Body of pancreas (tissue), 4 donors: ENCODE data around the gene AGPAT3. TPM values are rescaled to one million over a fixed set of nuclear protein-coding genes. Genes with fewer than 3 reads are reported as not detected.

Experiments used
- ATAC-seq: fragments of 150-250 bp; one replicate; pipeline ENCODE4 v1.9.1; 2016
- DNase-seq, 4 donors: peaks; one replicate each; pipeline ENCODE4 v3.0.0-alpha.2; 2019
- H3K27ac ChIP-seq, 4 donors: fragments of 200-600 bp; sonication (generic); 1 replicate in 3 of 4; 2 replicates in 1 of 4; pipeline versions ENCODE4 v1.5.1 to v1.6.1; 2016 to 2019; ENCODE audit warnings: mild to moderate bottlenecking in 1 of 4, mixed read lengths in 1 of 4, moderate library complexity in 1 of 4
- H3K27me3 ChIP-seq, 2 donors: fragments of 200-600 bp; sonication (generic); one replicate each; pipeline ENCODE4 v1.6.0; 2016; ENCODE audit warnings: mild to moderate bottlenecking in 1 of 2
- H3K36me3 ChIP-seq, 2 donors: fragments of 200-600 bp; sonication (generic); replicated peaks in 1 of 2; 2 replicates each; pipeline ENCODE4 v1.5.1; 2016; ENCODE audit warnings: low read depth in 2 of 2; ENCODE audit not compliant: insufficient read depth in 1 of 2
- H3K4me1 ChIP-seq: fragments of 200-600 bp; sonication (generic); one replicate; pipeline ENCODE4 v1.6.0; 2016
- H3K4me3 ChIP-seq, 2 donors: fragments of 200-600 bp; sonication (generic); 1 replicate in 1 of 2; 2 replicates in 1 of 2; pipeline ENCODE4 v1.5.1; 2016 to 2019
- H3K9me3 ChIP-seq, 3 donors: fragments of 200-600 bp; sonication (generic); 1 replicate in 2 of 3; 2 replicates in 1 of 3; pipeline ENCODE4 v1.5.1; 2016
- CTCF ChIP-seq, 7 experiments: fragments of 450-650 bp in 4 of 7; fragments of 200-600 bp in 3 of 7; sonication (generic) in 3 of 7; IDR thresholded peaks; one replicate each; pipeline ENCODE4 v1.5.1; 2016 to 2019; ENCODE audit warnings: antibody characterized with exemption in 7 of 7
- POLR2A ChIP-seq, 3 donors: fragments of 450-650 bp; IDR thresholded peaks; one replicate each; pipeline ENCODE4 v1.6.1; 2016; ENCODE audit warnings: antibody characterized with exemption in 3 of 3, mild to moderate bottlenecking in 2 of 3
- WGBS, 2 donors: methylation state at CpG; one replicate each; pipeline ENCODE4 v1.1.5; 2017; 5-methylcytosine and 5-hydroxymethylcytosine counted together
- intact Hi-C: fragments of 100-400 bp; cut with DNase I; formaldehyde crosslinking; loops from one replicate; pipeline ENCODE4 v1.15.1; 2023
- total RNA-seq, 2 donors: library from RNA; depleted of rRNA; stranded (reverse); fragments of >200 nt; gene quantifications; one replicate each; pipeline ENCODE4 v1.1.0, GENCODE V29; 2016

AGPAT3 gene
- total RNA-seq, 2 donors from 2014 or later = 21.8 to 39.2 TPM

DNA sequence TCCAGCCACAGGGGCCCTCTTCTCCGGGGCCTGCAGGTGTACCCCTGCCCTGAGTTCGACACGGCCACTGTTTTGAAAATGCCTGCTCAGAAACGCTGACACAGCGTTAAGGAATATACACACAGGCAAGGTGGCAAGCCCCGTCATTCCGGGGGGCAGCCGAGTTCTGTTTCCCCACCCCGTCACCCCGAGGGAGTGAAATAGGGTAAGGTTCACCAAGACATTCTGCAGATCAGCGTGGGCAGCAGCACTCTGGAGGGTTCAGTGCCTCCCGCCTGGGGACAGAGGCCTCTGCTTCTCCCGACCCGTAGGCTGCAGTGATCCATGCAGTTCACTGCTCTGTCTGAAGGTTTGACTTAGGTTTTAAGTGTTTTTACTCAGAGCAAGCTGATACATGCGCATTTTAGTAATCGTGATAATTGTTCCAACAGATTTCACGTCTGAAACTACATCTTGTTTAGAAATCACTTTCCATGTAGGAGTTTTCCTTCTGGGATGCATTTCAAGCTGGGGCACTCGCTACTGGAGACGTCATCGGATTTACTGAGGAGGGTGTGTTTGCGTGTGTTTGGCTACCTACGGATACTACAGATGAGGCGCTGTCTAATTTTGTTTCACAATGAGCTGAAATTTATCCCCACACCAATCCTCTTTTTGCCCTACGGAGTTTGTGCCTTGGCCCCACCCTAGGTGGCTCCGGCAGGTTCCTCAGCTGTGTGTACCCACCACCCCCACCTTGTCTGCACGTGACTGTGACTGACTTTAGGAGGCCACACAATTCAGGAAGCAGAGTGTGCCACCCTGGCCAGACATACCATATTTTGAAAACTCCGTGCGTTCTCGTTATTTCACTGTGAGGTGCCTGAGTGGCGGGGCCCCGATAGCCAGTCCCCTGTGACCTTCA is 63.5 kb downstream of the AGPAT3 start:
- H3K27ac ChIP-seq = no peak overlapping the region
- intact Hi-C loops = no loop called here
- DNase-seq = no peak
- WGBS, 2 donors = 91 to 93% methylated on average over 20 to 31 of the region's 31 CpGs
- H3K9me3 ChIP-seq = no peaks in the 10 kb centered on the region
- no peaks in the 10 kb centered on the region for H3K36me3 ChIP-seq
- no peak for ATAC-seq
- no peak for TF ChIP-seq CTCF (IDR thresholded peaks at IDR 0.05)
- no peak for TF ChIP-seq POLR2A (IDR thresholded peaks at IDR 0.05)
- H3K4me3 ChIP-seq = no peak overlapping the region
- H3K4me1 ChIP-seq = peaks cover 2% of the 10 kb centered on the region
- no peaks in the 10 kb centered on the region for H3K27me3 ChIP-seq

DNA sequence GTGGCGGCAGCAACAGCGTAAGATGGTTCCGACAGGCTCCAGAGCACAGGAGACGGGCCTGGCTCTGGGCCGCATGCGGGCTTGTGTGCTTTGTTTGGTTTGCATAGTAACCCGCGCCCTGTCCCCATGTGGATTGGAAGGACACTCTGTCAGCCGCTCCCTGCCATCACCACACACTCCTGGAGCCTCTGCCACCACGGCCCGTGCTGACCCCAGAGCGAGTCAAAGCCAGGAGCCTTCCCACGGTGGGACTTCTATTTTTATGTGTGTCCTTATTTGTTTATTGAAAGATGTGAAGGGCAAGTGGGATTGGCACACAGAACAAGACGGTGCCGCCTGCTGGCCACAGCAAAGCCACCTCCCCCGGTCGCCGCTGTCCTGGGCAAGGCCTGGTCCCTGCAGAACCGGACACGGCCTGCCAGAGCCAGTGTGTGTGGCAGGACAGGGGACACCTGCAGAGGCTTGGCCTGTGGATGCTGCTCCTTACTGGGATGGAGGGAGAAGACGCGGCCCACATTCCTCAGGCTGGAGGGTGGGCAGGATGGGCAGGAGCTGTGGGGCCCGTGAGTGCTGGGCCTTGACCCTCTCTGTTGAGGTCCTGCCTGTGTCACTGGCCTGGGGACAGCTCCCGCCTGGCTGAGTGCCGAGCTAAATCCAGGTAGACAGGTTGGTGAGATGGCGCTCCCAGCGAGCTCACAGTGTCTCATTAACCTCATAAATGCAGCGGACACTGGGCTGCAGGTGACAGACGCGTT is 64.4 kb downstream of the AGPAT3 start:
- no peaks in the 10 kb centered on the region for H3K4me1 ChIP-seq
- WGBS, 2 donors = 75 to 85% methylated on average over 22 to 30 of the region's 30 CpGs
- H3K9me3 ChIP-seq = no peaks in the 10 kb centered on the region
- DNase-seq = peak in 1 of 4 donors; percentile 51
- no peak overlapping the region for H3K27ac ChIP-seq
- intact Hi-C loops = no loop called here
- no peaks in the 10 kb centered on the region for H3K27me3 ChIP-seq
- H3K36me3 ChIP-seq = no peaks in the 10 kb centered on the region
- peak; percentile 21 for ATAC-seq
- no peak for TF ChIP-seq CTCF (IDR thresholded peaks at IDR 0.05)
- TF ChIP-seq POLR2A (IDR thresholded peaks at IDR 0.05) = no peak
- no peak overlapping the region for H3K4me3 ChIP-seq

DNA sequence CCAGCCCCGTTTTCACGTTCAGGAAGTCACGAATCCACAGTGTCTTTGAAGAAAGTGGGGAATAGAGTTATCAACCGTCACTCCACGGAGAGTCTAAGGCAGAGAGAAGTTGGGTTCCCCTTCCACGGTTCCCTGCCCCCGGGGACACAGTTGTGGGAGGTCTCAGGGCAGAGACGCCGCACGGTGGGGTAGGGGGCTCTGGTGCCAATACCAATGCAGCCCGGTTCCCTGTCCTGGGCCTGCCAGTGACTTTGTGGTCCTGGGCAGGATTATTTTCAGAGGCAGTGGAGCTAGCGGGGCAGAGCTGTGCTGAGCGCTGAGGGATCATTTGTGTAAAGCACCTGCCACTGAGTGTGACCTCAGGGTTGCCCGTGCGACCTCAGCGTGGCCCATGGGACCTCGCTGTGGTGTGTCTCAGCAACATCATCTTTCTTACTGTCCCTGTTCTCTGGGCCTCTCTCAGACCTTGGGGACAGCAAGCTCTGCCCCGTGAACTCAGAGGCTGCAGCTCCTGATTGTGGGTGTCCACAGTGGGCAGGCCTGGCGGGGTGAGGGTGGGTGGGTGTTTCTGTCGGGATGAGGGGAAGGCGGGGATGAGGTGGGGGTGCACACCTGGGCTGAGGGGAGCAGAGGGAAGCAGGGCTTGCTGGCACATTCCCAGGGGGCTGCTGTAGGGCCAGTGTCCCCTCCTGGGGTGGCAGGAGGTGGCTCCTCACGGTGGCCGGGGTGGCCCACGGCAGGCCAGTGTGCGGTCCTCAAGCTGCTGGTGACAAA is 65.2 kb downstream of the AGPAT3 start:
- TF ChIP-seq CTCF (IDR thresholded peaks at IDR 0.05) (no peak), POLR2A (IDR thresholded peaks at IDR 0.05) (no peak)
- H3K27ac ChIP-seq = no peak overlapping the region
- intact Hi-C loops = no loop called here
- H3K4me3 ChIP-seq = no peak overlapping the region
- no peaks in the 10 kb centered on the region for H3K36me3 ChIP-seq
- no peaks in the 10 kb centered on the region for H3K4me1 ChIP-seq
- H3K27me3 ChIP-seq = no peaks in the 10 kb centered on the region
- DNase-seq = no peak
- 83 to 86% methylated on average over 12 to 25 of the region's 25 CpGs for WGBS, 2 donors
- no peak for ATAC-seq
- H3K9me3 ChIP-seq = no peaks in the 10 kb centered on the region

DNA sequence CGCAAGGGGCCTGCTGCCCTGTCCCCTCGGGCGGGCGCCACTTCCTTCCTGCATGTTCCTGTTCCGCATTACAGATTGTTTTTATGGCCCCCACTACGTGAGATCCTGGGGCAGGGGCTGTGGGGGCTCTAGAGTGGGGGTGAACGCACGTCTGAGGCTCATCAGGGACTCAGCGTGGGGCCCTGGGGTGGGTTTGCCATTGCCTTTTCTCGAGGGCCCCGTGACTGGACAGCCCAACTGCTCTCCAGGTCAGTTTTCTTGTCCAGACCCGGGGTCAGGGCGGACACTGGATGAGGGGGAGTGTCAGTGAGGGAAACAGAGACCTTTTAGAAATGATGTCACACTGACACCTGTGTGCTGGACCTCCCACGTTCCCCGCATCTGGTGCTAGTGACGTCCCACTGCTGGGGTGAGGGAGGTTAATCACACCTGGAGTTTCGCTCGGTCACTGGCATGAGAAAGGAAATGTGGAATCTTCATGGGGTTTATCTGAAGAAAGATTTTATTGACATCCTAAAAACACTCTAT is 65.9 kb downstream of the AGPAT3 start:
- 88 to 94% methylated on average over 13 to 18 of the region's 18 CpGs for WGBS, 2 donors
- no peaks in the 10 kb centered on the region for H3K36me3 ChIP-seq
- TF ChIP-seq POLR2A (IDR thresholded peaks at IDR 0.05) = no peak
- TF ChIP-seq CTCF (IDR thresholded peaks at IDR 0.05) = no peak
- no peaks in the 10 kb centered on the region for H3K9me3 ChIP-seq
- intact Hi-C loops = no loop called here
- H3K4me3 ChIP-seq = no peak overlapping the region
- no peak overlapping the region for H3K27ac ChIP-seq
- ATAC-seq (no peak), DNase-seq (no peak)
- no peaks in the 10 kb centered on the region for H3K4me1 ChIP-seq
- no peaks in the 10 kb centered on the region for H3K27me3 ChIP-seq
